Suprapubic skin (tissue), 4 donors: Measurements from ENCODE around the gene AQP2. TPM values are rescaled to one million over a fixed set of nuclear protein-coding genes. Genes with fewer than 3 reads are reported as not detected.

Experiments
- DNase-seq, 2 donors: peaks; one replicate each; pipeline ENCODE4 v3.0.0-alpha.2; 2019; ENCODE audit warnings: low spot score in 2 of 2
- H3K27ac ChIP-seq: fragments of 200-600 bp; sonication (generic); one replicate; pipeline ENCODE4 v1.5.1; 2019
- H3K27me3 ChIP-seq: fragments of 200-600 bp; sonication (generic); one replicate; pipeline ENCODE4 v1.5.1; 2019
- H3K36me3 ChIP-seq: fragments of 200-600 bp; sonication (generic); one replicate; pipeline ENCODE4 v1.5.1; 2019
- H3K4me1 ChIP-seq: fragments of 200-600 bp; sonication (generic); one replicate; pipeline ENCODE4 v1.5.1; 2019
- H3K4me3 ChIP-seq: fragments of 200-600 bp; sonication (generic); one replicate; pipeline ENCODE4 v1.5.1; 2019; ENCODE audit warnings: mild to moderate bottlenecking
- H3K9me3 ChIP-seq: fragments of 200-600 bp; sonication (generic); one replicate; pipeline ENCODE4 v1.5.1; 2019
- EP300 ChIP-seq: sonication (generic); formaldehyde crosslinking; IDR thresholded peaks from one replicate; pipeline ENCODE4 v1.6.1; 2017; ENCODE audit warnings: antibody characterized with exemption
- POLR2A ChIP-seq, 2 donors: fragments of 450-650 bp; IDR thresholded peaks; one replicate each; pipeline ENCODE4 v1.6.1; 2017; ENCODE audit warnings: antibody characterized with exemption in 2 of 2, mild to moderate bottlenecking in 2 of 2, moderate library complexity in 2 of 2
- POLR2AphosphoS5 ChIP-seq, 3 donors: sonication (generic); formaldehyde crosslinking; IDR thresholded peaks; one replicate each; pipeline ENCODE4 v1.6.1; 2017; ENCODE audit warnings: antibody characterized with exemption in 3 of 3
- WGBS: methylation state at CpG from one replicate; pipeline ENCODE4 v1.1.5; 2018; 5-methylcytosine and 5-hydroxymethylcytosine counted together
- total RNA-seq, 4 donors: library from RNA; depleted of rRNA; stranded (reverse); fragments of >200 nt; gene quantifications; one replicate each; pipeline ENCODE4 v1.1.0, GENCODE V29; 2016
- TF ChIP-seq, protein P1 (sequence below), 2 donors: fragments of 200-600 bp in 1 of 2; fragments of 450-650 bp in 1 of 2; sonication (generic) in 1 of 2; IDR thresholded peaks; one replicate each; pipeline ENCODE4 v1.5.1; 2016 to 2019; ENCODE audit warnings: antibody characterized with exemption in 2 of 2, mild to moderate bottlenecking in 1 of 2, moderate library complexity in 1 of 2

AQP2 gene
- total RNA-seq, 4 donors from 2014 or later, result 0.15 TPM; not detected in 3

- 62% methylated on average over 8 of the region's 12 CpGs for WGBS
- peak overlapping the region; percentile 50 for H3K4me3 ChIP-seq
These were observed 47.2 kb upstream of the AQP2 start for GRCh38 chr12:49903351-49903699.

GRCh38 chr12:49903700-49904423 lies 46.7 kb upstream of the AQP2 start, which contains the start of gene FAIM2:
Gene FAIM2 (minus strand): TSS chr12:49903900. CDS start chr12:49903792, 108 bp downstream.
- DNase-seq, result no peak
- Histone ChIP-seq H3K9me3 (no peaks in the 10 kb centered on the region), H3K27me3 (peaks cover 18% of the 10 kb centered on the region), H3K4me3 (peak within 1 kb of the TSS; percentile 50), H3K4me1 (peaks cover 11% of the 10 kb centered on the region), H3K27ac (no peak within 1 kb of the TSS), H3K36me3 (no peaks in the 10 kb centered on the region)
- TF ChIP-seq POLR2A (IDR thresholded peaks at IDR 0.05), result no peak
- no peak for TF ChIP-seq EP300
- no peak for TF ChIP-seq POLR2AphosphoS5 (IDR thresholded peaks at IDR 0.05)
- TF ChIP-seq, protein P1, sequence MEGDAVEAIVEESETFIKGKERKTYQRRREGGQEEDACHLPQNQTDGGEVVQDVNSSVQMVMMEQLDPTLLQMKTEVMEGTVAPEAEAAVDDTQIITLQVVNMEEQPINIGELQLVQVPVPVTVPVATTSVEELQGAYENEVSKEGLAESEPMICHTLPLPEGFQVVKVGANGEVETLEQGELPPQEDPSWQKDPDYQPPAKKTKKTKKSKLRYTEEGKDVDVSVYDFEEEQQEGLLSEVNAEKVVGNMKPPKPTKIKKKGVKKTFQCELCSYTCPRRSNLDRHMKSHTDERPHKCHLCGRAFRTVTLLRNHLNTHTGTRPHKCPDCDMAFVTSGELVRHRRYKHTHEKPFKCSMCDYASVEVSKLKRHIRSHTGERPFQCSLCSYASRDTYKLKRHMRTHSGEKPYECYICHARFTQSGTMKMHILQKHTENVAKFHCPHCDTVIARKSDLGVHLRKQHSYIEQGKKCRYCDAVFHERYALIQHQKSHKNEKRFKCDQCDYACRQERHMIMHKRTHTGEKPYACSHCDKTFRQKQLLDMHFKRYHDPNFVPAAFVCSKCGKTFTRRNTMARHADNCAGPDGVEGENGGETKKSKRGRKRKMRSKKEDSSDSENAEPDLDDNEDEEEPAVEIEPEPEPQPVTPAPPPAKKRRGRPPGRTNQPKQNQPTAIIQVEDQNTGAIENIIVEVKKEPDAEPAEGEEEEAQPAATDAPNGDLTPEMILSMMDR (IDR thresholded peaks at IDR 0.05), result no peak
- WGBS, result 11% methylated on average over 14 of the region's 56 CpGs

More at GRCh38 chr12:49903351-49903699, 47.2 kb upstream of the AQP2 start:
- no peaks in the 10 kb centered on the region for H3K36me3 ChIP-seq
- no peaks in the 10 kb centered on the region for H3K9me3 ChIP-seq
- peaks cover 11% of the 10 kb centered on the region for H3K4me1 ChIP-seq
- no peak overlapping the region for H3K27ac ChIP-seq
- DNase-seq, result no peak
- TF ChIP-seq, protein P1 (IDR thresholded peaks at IDR 0.05), result no peak
- TF ChIP-seq EP300, result no peak
- no peak for TF ChIP-seq POLR2AphosphoS5 (IDR thresholded peaks at IDR 0.05)
- peaks cover 18% of the 10 kb centered on the region for H3K27me3 ChIP-seq

DNA sequence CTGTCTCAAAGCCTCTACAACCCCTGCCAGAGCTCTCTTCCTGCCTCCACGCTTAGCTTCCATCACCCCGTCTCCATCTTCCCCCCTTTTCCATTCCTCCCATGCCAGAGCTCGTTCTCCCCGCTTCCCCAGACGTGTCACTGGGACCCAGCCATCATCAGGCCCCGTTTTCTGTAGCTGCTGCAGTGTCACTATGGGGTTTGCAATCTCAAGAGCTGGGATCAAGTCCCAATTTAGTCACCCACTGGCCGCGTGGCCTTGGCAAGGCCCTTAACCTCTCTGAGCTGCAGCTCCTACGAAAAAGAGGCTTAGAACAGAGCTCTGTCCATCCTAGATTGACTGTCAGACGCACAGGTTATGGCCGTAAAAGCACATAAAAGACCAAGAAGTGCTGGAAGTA lies 45.9 kb upstream of the AQP2 start:
- Histone ChIP-seq H3K27me3 (peaks cover 18% of the 10 kb centered on the region), H3K4me1 (peaks cover 11% of the 10 kb centered on the region), H3K9me3 (no peaks in the 10 kb centered on the region), H3K36me3 (no peaks in the 10 kb centered on the region), H3K27ac (no peak overlapping the region), H3K4me3 (no peak overlapping the region)
- 87% methylated on average over 11 of the region's 11 CpGs for WGBS
- no peak for TF ChIP-seq POLR2A (IDR thresholded peaks at IDR 0.05)
- TF ChIP-seq EP300, result no peak
- TF ChIP-seq, protein P1 (IDR thresholded peaks at IDR 0.05), result no peak
- no peak for TF ChIP-seq POLR2AphosphoS5 (IDR thresholded peaks at IDR 0.05)
- DNase-seq, result no peak

DNA sequence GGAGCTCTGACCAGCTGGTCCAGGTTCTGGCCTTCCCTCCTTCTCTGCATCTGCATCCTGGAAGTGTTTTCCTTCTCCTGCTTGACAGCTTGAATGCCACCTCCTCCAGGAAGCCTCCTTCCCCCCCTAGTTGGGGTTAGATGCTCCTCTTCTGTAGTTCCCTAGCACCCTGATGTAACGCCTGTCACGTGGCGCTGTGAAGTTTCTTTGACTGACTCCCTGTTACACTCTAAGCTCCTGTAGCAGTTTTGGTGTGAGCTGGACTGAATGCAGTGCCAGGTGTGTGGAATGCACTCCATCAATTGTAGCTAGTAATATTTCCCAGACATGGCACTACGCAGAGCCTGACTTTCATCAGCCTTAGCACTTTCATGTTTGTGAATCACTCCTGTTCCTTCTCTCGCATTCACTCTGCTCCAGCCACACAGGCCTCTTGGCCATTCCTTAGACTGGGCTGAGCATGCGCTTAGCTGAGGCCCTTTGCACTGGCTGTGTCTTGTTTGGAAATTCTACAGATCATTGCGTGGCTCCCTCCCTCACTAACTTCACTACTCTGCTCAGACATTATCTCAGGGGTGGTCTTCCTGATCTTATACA lies 44.7 kb upstream of the AQP2 start:
- Histone ChIP-seq H3K27ac (no peak overlapping the region), H3K27me3 (peaks cover 18% of the 10 kb centered on the region), H3K4me1 (peaks cover 16% of the 10 kb centered on the region)

DNA sequence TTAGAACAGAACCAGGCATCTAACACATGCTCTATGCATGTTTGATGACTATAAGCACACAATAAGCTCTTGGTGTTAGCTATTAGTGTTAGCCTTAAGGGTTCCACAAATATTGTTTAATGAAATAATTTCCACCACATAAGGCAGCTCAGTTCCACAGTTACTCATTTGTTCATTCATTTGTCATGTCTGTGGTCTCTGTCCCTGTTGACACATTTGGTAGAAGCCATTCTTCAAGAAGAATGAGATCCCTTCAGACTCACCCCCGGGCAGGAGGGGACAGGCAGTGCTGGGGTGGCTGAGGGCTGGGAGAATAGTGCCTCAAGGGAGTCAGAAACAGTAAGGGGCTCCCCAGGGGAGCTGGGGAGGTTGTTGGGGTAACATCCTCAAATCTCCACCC lies 43.2 kb upstream of the AQP2 start:
- TF ChIP-seq POLR2AphosphoS5 (IDR thresholded peaks at IDR 0.05), result no peak
- TF ChIP-seq EP300, result no peak
- TF ChIP-seq, protein P1 (IDR thresholded peaks at IDR 0.05), result no peak
- TF ChIP-seq POLR2A (IDR thresholded peaks at IDR 0.05), result no peak
- peak in 1 of 2 donors; percentile 25 for DNase-seq
- Histone ChIP-seq H3K27me3 (peaks cover 18% of the 10 kb centered on the region), H3K4me1 (peaks cover 16% of the 10 kb centered on the region), H3K27ac (no peak overlapping the region), H3K9me3 (no peaks in the 10 kb centered on the region), H3K4me3 (no peak overlapping the region), H3K36me3 (no peaks in the 10 kb centered on the region)
- 82% methylated on average over 1 of the region's 1 CpG for WGBS

More for the DNA sequence above, 44.7 kb upstream of the AQP2 start:
- Histone ChIP-seq H3K4me3 (no peak overlapping the region), H3K9me3 (no peaks in the 10 kb centered on the region), H3K36me3 (no peaks in the 10 kb centered on the region)
- TF ChIP-seq EP300 (no peak), POLR2AphosphoS5 (IDR thresholded peaks at IDR 0.05) (no peak), POLR2A (IDR thresholded peaks at IDR 0.05) (no peak)
- TF ChIP-seq, protein P1 (IDR thresholded peaks at IDR 0.05), result no peak
- no peak for DNase-seq
- 98% methylated on average over 7 of the region's 7 CpGs for WGBS
